Liver (tissue), 9 donors: ENCODE measurements around the gene KCNQ5. TPM values are rescaled to one million over a fixed set of nuclear protein-coding genes. Genes with fewer than 3 reads are reported as not detected.
"Not testable (repeated sequence)": the region's sequence is repeated elsewhere in the genome, so short reads cannot be mapped to it uniquely, and the experiment has no call there.

Experiments
- DNase-seq: peaks from one replicate; pipeline ENCODE4 v3.0.0-alpha.2; 2017; ENCODE audit warnings: low spot score
- H3K27ac ChIP-seq, 2 donors: one replicate each; pipeline ENCODE4 v1.7.0; 2013; ENCODE audit warnings: inconsistent platforms in 2 of 2, low read length in 2 of 2, control low read depth in 1 of 2, low read depth in 1 of 2, mild to moderate bottlenecking in 1 of 2
- H3K27me3 ChIP-seq, 4 donors: one replicate each; pipeline versions ENCODE4 v1.6.1 to v1.7.0; 2013; ENCODE audit warnings: low read length in 3 of 4, inconsistent platforms in 1 of 4, mild to moderate bottlenecking in 1 of 4, moderate library complexity in 1 of 4; ENCODE audit not compliant: control insufficient read depth in 4 of 4, insufficient read depth in 4 of 4
- H3K36me3 ChIP-seq, 4 donors: one replicate each; pipeline versions ENCODE4 v1.6.1 to v1.7.0; 2013; ENCODE audit warnings: low read length in 3 of 4, mild to moderate bottlenecking in 3 of 4, low read depth in 1 of 4, moderate library complexity in 1 of 4; ENCODE audit not compliant: control insufficient read depth in 4 of 4, insufficient read depth in 3 of 4
- H3K4me1 ChIP-seq, 4 donors: one replicate each; pipeline versions ENCODE4 v1.6.1 to v1.7.0; 2013; ENCODE audit warnings: low read length in 3 of 4, mild to moderate bottlenecking in 3 of 4, moderate library complexity in 1 of 4; ENCODE audit not compliant: control insufficient read depth in 4 of 4, insufficient read depth in 4 of 4
- H3K4me3 ChIP-seq, 3 donors: one replicate each; pipeline versions ENCODE4 v1.6.1 to v1.7.0; 2013; ENCODE audit warnings: low read length in 3 of 3, control low read depth in 1 of 3, low read depth in 1 of 3, mild to moderate bottlenecking in 1 of 3
- H3K9ac ChIP-seq, 2 donors: one replicate each; pipeline ENCODE4 v1.7.0; 2013; ENCODE audit warnings: low read length in 2 of 2, mild to moderate bottlenecking in 2 of 2, moderate library complexity in 2 of 2, control low read depth in 1 of 2, low read depth in 1 of 2
- H3K9me3 ChIP-seq, 4 donors: one replicate each; pipeline versions ENCODE4 v1.6.1 to v1.7.0; 2013; ENCODE audit warnings: low read length in 3 of 4; ENCODE audit not compliant: control insufficient read depth in 4 of 4
- FOXA1 ChIP-seq: IDR thresholded peaks from 2 replicates; pipeline ENCODE4 v1.6.1; 2016; ENCODE audit warnings: antibody characterized with exemption
- FOXA2 ChIP-seq: IDR thresholded peaks from 2 replicates; pipeline ENCODE4 v1.6.1; 2016; ENCODE audit warnings: antibody characterized with exemption
- GABPA ChIP-seq, 2 donors: IDR thresholded peaks in 1 of 2; conservative IDR thresholded peaks in 1 of 2; 2 replicates each; pipeline ENCODE4 v1.6.1; 2016; ENCODE audit warnings: antibody characterized with exemption in 2 of 2, mild to moderate bottlenecking in 1 of 2, moderate library complexity in 1 of 2
- HNF4A ChIP-seq, 2 donors: conservative IDR thresholded peaks; 2 replicates each; pipeline ENCODE4 v1.6.1; 2016; ENCODE audit warnings: antibody characterized with exemption in 2 of 2, mild to moderate bottlenecking in 2 of 2
- HNF4G ChIP-seq: IDR thresholded peaks from 2 replicates; pipeline ENCODE4 v1.6.1; 2016; ENCODE audit warnings: antibody characterized with exemption
- JUND ChIP-seq, 2 donors: IDR thresholded peaks; 2 replicates each; pipeline ENCODE4 v1.6.1; 2016; ENCODE audit warnings: antibody characterized with exemption in 2 of 2
- MAX ChIP-seq: IDR thresholded peaks from 2 replicates; pipeline ENCODE4 v1.6.1; 2016; ENCODE audit warnings: antibody characterized with exemption
- NR2F2 ChIP-seq: IDR thresholded peaks from 2 replicates; pipeline ENCODE4 v1.6.1; 2016; ENCODE audit warnings: antibody characterized with exemption
- RAD21 ChIP-seq, 2 donors: IDR thresholded peaks; 2 replicates each; pipeline ENCODE4 v1.6.1; 2016; ENCODE audit warnings: antibody characterized with exemption in 2 of 2, mild to moderate bottlenecking in 2 of 2
- REST ChIP-seq: IDR thresholded peaks from 2 replicates; pipeline ENCODE4 v1.6.1; 2016; ENCODE audit warnings: antibody characterized with exemption, mild to moderate bottlenecking
- RXRA ChIP-seq, 2 donors: IDR thresholded peaks; 2 replicates each; pipeline ENCODE4 v1.6.1; 2017 to 2018; ENCODE audit warnings: antibody characterized with exemption in 2 of 2, mild to moderate bottlenecking in 1 of 2
- TAF1 ChIP-seq: conservative IDR thresholded peaks from 2 replicates; pipeline ENCODE4 v1.6.1; 2016; ENCODE audit warnings: antibody characterized with exemption, mild to moderate bottlenecking
- YY1 ChIP-seq: IDR thresholded peaks from 2 replicates; pipeline ENCODE4 v1.6.1; 2016; ENCODE audit warnings: antibody characterized with exemption, mild to moderate bottlenecking
- WGBS: extraction: QIAGEN DNeasy Blood & Tissue Kit; methylation state at CpG from one replicate; pipeline ENCODE4 v1.1.7; 2013; 5-methylcytosine and 5-hydroxymethylcytosine counted together
- polyA plus RNA-seq, 2 donors: library from polyadenylated mRNA; stranded (reverse) in 1 of 2; unstranded in 1 of 2; fragments of 200-250 nt in 1 of 2; fragments of >200 nt in 1 of 2; fragmentation: Nextera tagmentation in 1 of 2; extraction: Ambion mirVana in 1 of 2; gene quantifications; one replicate each; pipeline versions ENCODE4 v1.2.1 to v1.2.3, GENCODE V29; 2013 to 2015
- total RNA-seq, 2 donors: library from RNA; depleted of rRNA; stranded (reverse); fragments of >200 nt; gene quantifications; one replicate each; pipeline ENCODE4 v1.2.3, GENCODE V29; 2014
- TF ChIP-seq, protein P1 (sequence below): IDR thresholded peaks from 2 replicates; pipeline ENCODE4 v1.6.1; 2016; ENCODE audit warnings: antibody characterized with exemption
- donor health status: healthy.
- donor health status: healthy.
- donor health status: healthy.
- donor health status: healthy.
- donor health status: healthy.

Gene KCNQ5
- total and polyA plus RNA-seq, 4 donors: 0.02 to 1.1 (median 0.15) TPM

DNA sequence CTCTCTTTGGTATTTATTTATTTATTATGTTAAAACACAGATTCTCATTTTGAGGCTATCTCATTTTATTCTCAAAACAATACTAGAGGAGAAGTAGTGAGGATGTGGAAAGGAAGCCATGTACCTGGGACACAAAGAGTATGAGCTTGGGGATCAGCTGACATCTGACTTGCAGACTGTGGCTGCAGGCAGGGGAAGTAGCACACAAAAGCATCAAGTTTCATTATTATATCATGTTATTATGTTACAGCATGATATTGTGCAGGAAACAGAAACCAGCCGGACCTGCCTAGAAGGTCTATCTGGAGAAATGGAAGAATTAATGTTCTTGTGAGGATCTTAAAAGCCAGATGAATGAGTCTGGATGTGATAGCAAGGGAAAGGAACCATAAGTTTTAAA, 355.2 kb downstream of the KCNQ5 start:
- H3K27ac ChIP-seq: no peak overlapping the region
- H3K36me3 ChIP-seq: no peaks in the 10 kb centered on the region
- no peak overlapping the region for H3K9ac ChIP-seq
- no peaks in the 10 kb centered on the region for H3K4me1 ChIP-seq
- no peak overlapping the region for H3K4me3 ChIP-seq
- no peaks in the 10 kb centered on the region for H3K27me3 ChIP-seq
- DNase-seq: no peak
- no peaks in the 10 kb centered on the region for H3K9me3 ChIP-seq
- TF ChIP-seq JUND (IDR thresholded peaks at IDR 0.05) (no peak), NR2F2 (no peak), RAD21 (IDR thresholded peaks at IDR 0.05) (no peak)
- WGBS: 57% methylated on average over 1 of the region's 1 CpG

DNA sequence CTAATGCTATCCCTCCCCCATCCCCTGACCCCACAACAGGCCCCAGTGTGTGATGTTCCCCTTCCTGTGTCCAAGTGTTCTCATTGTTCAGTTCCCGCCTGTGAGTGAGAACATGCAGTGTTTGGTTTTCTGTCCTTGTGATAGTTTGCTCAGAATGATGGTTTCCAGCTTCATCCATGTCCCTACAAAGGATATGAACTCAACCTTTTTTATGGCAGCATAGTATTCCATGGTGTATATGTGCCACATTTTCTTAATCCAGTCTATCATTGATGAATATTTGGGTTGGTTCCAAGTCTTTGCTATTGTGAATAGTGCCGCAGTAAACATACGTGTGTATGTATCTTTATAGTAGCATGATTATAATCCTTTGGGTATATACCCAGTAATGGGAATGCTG, 356.9 kb downstream of the KCNQ5 start:
- H3K27me3 ChIP-seq, H3K9ac ChIP-seq, DNase-seq, H3K36me3 ChIP-seq, H3K27ac ChIP-seq, H3K9me3 ChIP-seq, H3K4me1 ChIP-seq, H3K4me3 ChIP-seq: not testable (repeated sequence)
- WGBS: 95% methylated on average over 3 of the region's 3 CpGs

DNA sequence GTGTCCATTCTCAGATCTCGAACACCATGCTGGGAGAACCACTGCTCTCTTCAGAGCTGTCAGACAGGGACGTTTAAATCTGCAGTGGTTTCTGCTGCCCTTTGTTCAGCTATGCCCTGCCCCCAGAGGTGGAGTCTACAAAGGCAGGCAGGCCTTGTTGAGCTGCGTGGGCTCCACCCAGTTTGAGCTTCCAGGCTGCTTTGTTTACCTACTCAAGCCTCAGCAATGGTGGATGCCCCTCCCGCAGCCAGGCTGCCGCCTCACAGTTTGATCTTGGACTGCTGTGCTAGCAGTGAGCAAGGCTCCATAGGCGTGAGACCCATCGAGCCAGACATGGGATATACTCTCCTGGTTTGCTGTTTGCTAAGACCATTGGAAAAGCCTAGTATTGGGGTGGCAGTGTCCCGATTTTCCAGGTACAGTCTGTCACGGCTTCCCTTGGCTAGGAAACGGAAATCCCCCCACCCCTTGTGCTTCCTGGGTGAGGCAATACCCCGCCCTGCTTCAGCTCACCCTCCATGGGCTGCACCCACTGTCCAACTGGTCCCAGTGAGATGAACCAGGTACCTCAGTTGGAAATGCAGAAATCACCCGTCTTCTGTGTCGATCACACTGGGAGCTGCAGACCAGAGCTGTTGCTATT, 362.4 kb downstream of the KCNQ5 start:
- H3K27ac ChIP-seq, H3K4me1 ChIP-seq, H3K9me3 ChIP-seq, H3K27me3 ChIP-seq, H3K36me3 ChIP-seq, DNase-seq, H3K9ac ChIP-seq, H3K4me3 ChIP-seq: not testable (repeated sequence)
- WGBS: 69% methylated on average over 13 of the region's 13 CpGs

- 78% methylated on average over 4 of the region's 4 CpGs for WGBS
- H3K27ac ChIP-seq: no peak overlapping the region
- H3K4me1 ChIP-seq: no peaks in the 10 kb centered on the region
- no peak overlapping the region for H3K4me3 ChIP-seq
- H3K27me3 ChIP-seq: no peaks in the 10 kb centered on the region
- no peaks in the 10 kb centered on the region for H3K9me3 ChIP-seq
- no peak for DNase-seq
- H3K9ac ChIP-seq: no peak overlapping the region
- TF ChIP-seq MAX: no peak
- TF ChIP-seq GABPA (IDR thresholded peaks at IDR 0.05 in 1 of 2, conservative IDR thresholded peaks at IDR 0.05 in 1 of 2): no peak
- no peak for TF ChIP-seq FOXA1
- no peak for TF ChIP-seq NR2F2
- TF ChIP-seq HNF4A (conservative IDR thresholded peaks at IDR 0.05): no peak
- H3K36me3 ChIP-seq: no peaks in the 10 kb centered on the region
These were observed 363.3 kb downstream of the KCNQ5 start for GRCh38 chr6:72984981-72985665.

- Histone ChIP-seq H3K4me3 (no peak overlapping the region), H3K9ac (no peak overlapping the region), H3K27me3 (no peaks in the 10 kb centered on the region), H3K9me3 (no peaks in the 10 kb centered on the region), H3K36me3 (no peaks in the 10 kb centered on the region), H3K27ac (no peak overlapping the region), H3K4me1 (no peaks in the 10 kb centered on the region)
- DNase-seq: no peak
- WGBS: 81% methylated on average over 19 of the region's 19 CpGs
- no peak for TF ChIP-seq NR2F2
- TF ChIP-seq RXRA (IDR thresholded peaks at IDR 0.05): no peak
- no peak for TF ChIP-seq JUND (IDR thresholded peaks at IDR 0.05)
- TF ChIP-seq, protein P1, sequence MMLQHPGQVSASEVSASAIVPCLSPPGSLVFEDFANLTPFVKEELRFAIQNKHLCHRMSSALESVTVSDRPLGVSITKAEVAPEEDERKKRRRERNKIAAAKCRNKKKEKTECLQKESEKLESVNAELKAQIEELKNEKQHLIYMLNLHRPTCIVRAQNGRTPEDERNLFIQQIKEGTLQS: no peak
- no peak for TF ChIP-seq YY1
- TF ChIP-seq REST: no peak
- no peak for TF ChIP-seq FOXA2
- no peak for TF ChIP-seq TAF1
- TF ChIP-seq HNF4G: no peak
- no peak for TF ChIP-seq GABPA (IDR thresholded peaks at IDR 0.05 in 1 of 2, conservative IDR thresholded peaks at IDR 0.05 in 1 of 2)
These were observed 365.4 kb downstream of the KCNQ5 start for GRCh38 chr6:72987301-72987700.
